Activated CD4-positive, alpha-beta T cell treated with anti-CD3 and anti-CD28 coated beads, Interleukin-2, amount 10 ng/mL, durations not matched to agents 24 days and 14 days (primary cell): ENCODE results near the gene ATE1. TPM values are rescaled to one million over a fixed set of nuclear protein-coding genes. Genes with fewer than 3 reads are reported as not detected.
A peak's percentile ranks its signal among the peaks of the same experiment; 100 is the strongest.

Experiments used
- DNase-seq: peaks from one replicate; pipeline ENCODE4 v3.0.0; 2022
- H3K27ac Mint-ChIP-seq: one replicate; pipeline ENCODE4 v1.8.0; 2022; ENCODE audit warnings: mild to moderate bottlenecking, mixed read lengths
- H3K27me3 Mint-ChIP-seq: one replicate; pipeline ENCODE4 v1.8.0; 2022; ENCODE audit warnings: mixed read lengths
- H3K36me3 Mint-ChIP-seq: one replicate; pipeline ENCODE4 v1.8.0; 2022; ENCODE audit warnings: low read depth, mild to moderate bottlenecking, mixed read lengths
- H3K4me1 Mint-ChIP-seq: one replicate; pipeline ENCODE4 v1.8.0; 2021; ENCODE audit warnings: mixed read lengths
- H3K4me3 Mint-ChIP-seq: one replicate; pipeline ENCODE4 v1.8.0; 2022; ENCODE audit warnings: mild to moderate bottlenecking, moderate library complexity, mixed read lengths
- H3K9me3 Mint-ChIP-seq: one replicate; pipeline ENCODE4 v1.8.0; 2021; ENCODE audit warnings: mixed read lengths
- intact Hi-C: fragments of 100-400 bp; cut with micrococcal nuclease; formaldehyde crosslinking; loops from one replicate; pipeline ENCODE4 v1.15.1; 2023
- total RNA-seq: library from RNA; stranded (reverse); gene quantifications from 2 replicates; pipeline ENCODE4 v1.2.3, GENCODE V29; 2022

Gene ATE1
- total RNA-seq, 1 donor from 2014 or later: 39.1 TPM

DNA sequence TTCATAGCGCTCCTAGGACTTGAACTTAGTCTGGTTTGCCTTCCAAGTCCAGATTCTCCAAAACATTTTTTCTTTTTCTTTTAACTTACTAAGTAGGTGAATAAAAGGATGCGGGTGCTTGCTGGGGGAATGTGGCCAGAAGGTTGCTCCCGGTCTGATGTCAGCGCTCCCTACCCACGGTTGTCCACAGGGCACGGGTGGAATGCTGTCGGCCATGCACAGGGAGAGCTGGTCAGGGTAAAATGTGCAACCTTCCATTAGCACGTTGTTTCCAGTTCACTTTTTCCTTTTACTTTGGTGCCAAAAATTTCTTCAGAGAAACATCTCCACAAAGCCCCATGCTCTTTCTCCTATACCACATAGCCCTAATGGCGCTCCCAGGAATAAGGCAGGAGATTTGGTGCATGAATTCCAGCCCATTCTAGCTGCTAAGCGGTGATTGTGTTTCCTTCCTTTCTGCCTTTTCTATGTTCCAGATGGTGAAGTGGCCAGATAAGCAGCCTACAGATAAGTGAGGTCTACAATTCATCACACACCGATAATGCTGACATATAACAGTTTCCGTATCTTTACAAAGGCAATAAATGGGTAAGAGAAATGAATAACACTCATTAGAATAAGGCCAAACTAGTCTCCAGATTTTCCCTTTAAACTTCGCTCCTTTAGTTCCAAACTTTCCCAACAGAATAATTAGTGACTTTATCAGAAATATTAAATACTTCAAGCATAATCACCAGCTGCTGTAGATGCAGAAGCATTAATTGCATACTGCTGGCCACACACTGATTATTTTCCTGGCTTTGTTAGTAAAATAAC lies 191.3 kb downstream of the ATE1 start:
- Mint-ChIP-seq H3K4me1 (peaks cover 9% of the 10 kb centered on the region), H3K9me3 (no peaks in the 10 kb centered on the region), H3K27me3 (peaks cover 37% of the 10 kb centered on the region), H3K4me3 (no peak overlapping the region), H3K27ac (no peak overlapping the region), H3K36me3 (peaks cover 4% of the 10 kb centered on the region)
- no peak for DNase-seq
- intact Hi-C loops: loop anchor here (5.0 kb wide), 1 partner anchor 166 kb away; no protein-coding TSS in a partner anchor

DNA sequence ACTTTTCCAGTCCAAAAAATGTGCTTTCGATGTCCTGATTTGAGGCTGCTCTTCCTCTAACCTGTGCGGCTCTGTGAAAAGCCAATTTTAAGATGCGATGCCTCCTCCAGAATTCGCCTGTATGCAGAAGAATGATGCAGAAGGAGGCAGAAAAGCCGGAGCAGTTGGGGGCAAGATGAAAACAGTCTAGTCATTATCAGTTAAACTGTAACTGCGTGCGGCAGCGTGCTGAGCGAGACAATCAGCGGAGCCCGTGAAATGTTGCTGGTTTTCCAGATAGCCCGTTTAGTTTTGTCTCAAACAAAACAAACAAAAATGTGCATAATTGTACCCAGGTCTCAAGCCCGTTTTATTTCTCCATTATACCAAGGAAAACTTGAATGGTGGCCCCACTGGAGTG lies 192.6 kb downstream of the ATE1 start:
- H3K27ac Mint-ChIP-seq: no peak overlapping the region
- H3K27me3 Mint-ChIP-seq: peaks cover 38% of the 10 kb centered on the region

DNA sequence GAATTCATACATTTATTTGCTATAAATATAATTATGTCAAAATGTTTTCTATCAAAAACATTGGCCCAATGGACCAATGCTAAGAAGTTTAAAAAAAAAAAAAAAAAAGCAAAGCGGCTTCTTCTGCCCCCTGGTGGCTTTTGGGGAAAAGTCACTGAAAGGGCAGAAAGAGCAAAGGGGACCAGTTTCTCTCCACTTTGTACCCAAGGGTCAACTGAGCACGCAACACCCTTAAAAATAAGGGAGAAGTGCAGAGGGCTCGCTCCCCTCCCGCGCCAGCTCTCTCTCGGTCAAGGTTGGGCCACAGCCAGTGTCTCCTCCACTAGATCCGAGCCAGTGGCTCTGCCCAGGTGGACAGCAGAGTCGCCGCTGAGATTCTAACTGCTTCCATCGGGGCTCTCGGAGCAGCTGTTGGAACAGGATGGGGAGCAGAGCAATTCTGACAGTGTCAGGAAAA lies 193.2 kb downstream of the ATE1 start:
- intact Hi-C loops: loop anchor here (1.0 to 5.0 kb wide), 3 partner anchors 153 to 791 kb away; no protein-coding TSS in a partner anchor
- Mint-ChIP-seq H3K4me3 (no peak overlapping the region), H3K36me3 (no peaks in the 10 kb centered on the region), H3K27ac (no peak overlapping the region), H3K4me1 (peaks cover 5% of the 10 kb centered on the region), H3K27me3 (peaks cover 38% of the 10 kb centered on the region), H3K9me3 (no peaks in the 10 kb centered on the region)
- peak; percentile 66 for DNase-seq

More for the DNA sequence above, 192.6 kb downstream of the ATE1 start:
- intact Hi-C loops: loop anchor here (5.0 kb wide), 1 partner anchor 167 kb away; no protein-coding TSS in a partner anchor
- Mint-ChIP-seq H3K4me3 (no peak overlapping the region), H3K4me1 (peaks cover 5% of the 10 kb centered on the region), H3K36me3 (no peaks in the 10 kb centered on the region), H3K9me3 (no peaks in the 10 kb centered on the region)
- DNase-seq: no peak

DNA sequence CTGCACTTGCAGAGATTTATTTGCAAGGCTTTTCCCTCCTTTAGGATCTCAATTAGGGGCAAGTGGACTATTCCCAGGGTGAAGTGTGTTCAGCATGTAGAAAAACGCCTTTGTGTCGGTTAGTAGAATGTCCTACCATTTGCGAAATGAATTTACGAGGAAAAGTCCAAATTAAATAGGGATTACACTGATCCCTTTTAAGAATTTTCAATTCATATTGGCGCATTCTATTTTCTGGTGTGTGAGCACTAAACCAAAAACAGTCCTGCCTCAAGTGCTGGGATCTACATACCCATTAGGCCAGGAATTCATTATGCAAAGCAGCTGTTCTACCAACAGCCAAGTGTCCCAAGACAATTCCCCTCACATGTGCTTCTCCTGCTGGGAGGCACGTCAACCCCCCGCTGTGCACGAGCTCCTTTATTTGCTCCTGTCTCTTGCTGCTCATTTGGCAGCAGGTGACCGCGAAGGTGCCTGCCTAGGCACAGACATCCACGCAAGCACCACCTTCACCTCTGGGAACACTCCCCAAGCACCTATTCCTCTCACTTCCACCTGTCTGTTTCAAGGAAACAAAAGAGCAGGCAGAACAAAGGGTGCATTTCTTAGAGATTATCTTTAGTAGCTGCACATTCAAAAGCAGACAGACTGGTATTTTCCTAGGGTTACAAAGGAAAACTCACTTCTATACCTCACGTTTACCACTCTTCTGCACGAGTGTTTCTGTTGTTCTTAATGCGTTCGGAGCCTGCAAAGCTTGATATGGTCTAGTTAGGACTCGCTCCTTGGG lies 195.0 kb downstream of the ATE1 start:
- H3K4me1 Mint-ChIP-seq: peaks cover 2% of the 10 kb centered on the region
- no peak overlapping the region for H3K4me3 Mint-ChIP-seq
- no peaks in the 10 kb centered on the region for H3K9me3 Mint-ChIP-seq
- H3K27me3 Mint-ChIP-seq: peaks cover 30% of the 10 kb centered on the region
- no peak for DNase-seq
- no peaks in the 10 kb centered on the region for H3K36me3 Mint-ChIP-seq
- intact Hi-C loops: loop anchor here (5.0 kb wide), 1 partner anchor 154 kb away; no protein-coding TSS in a partner anchor
- H3K27ac Mint-ChIP-seq: no peak overlapping the region

DNA sequence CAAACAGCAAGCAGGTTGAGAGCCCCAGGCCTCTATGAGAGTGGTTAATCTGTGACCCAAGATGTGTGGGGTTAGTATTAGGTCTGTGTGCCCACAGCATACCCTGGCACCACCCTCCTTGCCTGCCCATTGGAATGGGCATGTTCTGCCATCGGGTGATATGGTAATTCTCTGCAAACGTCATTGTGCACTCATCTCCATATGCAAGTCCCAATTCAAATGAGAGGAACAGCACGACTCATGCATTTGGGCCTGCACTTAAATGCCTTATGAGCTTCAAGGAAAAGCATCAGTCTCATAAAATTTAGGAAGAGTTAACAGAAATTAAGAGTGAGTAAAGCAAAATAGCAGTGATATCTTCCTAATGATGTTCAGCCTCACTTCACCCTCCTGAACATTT lies 195.7 kb downstream of the ATE1 start:
- H3K4me3 Mint-ChIP-seq: no peak overlapping the region
- H3K4me1 Mint-ChIP-seq: no peaks in the 10 kb centered on the region
- no peaks in the 10 kb centered on the region for H3K9me3 Mint-ChIP-seq
- peaks cover 26% of the 10 kb centered on the region for H3K27me3 Mint-ChIP-seq
- intact Hi-C loops: loop anchor here (5.0 kb wide), 1 partner anchor 155 kb away; no protein-coding TSS in a partner anchor
- no peaks in the 10 kb centered on the region for H3K36me3 Mint-ChIP-seq
- H3K27ac Mint-ChIP-seq: no peak overlapping the region
- no peak for DNase-seq

DNA sequence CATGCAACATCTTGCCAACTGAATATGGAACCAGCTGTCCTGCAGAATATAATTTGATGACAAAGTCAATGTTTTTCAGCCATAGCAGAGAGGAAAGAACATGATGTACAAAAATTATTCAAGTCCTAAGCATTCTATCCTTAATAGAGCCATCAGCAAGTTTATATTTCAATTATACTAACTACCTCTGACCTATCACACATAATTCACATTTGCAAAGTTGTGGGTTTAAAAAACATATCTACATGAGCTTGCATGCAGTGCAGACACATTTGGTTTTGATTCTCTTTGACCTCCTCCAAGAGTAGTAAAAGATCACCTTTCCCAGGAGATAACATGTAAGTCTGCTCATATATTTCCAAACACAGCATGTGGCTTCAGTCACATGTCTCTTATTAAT lies 203.5 kb downstream of the ATE1 start:
- no peaks in the 10 kb centered on the region for H3K4me1 Mint-ChIP-seq
- no peak overlapping the region for H3K27ac Mint-ChIP-seq
- no peaks in the 10 kb centered on the region for H3K9me3 Mint-ChIP-seq
- intact Hi-C loops: no loop called here
- H3K27me3 Mint-ChIP-seq: peaks cover 3% of the 10 kb centered on the region
- H3K4me3 Mint-ChIP-seq: no peak overlapping the region
- no peak for DNase-seq
- no peaks in the 10 kb centered on the region for H3K36me3 Mint-ChIP-seq

DNA sequence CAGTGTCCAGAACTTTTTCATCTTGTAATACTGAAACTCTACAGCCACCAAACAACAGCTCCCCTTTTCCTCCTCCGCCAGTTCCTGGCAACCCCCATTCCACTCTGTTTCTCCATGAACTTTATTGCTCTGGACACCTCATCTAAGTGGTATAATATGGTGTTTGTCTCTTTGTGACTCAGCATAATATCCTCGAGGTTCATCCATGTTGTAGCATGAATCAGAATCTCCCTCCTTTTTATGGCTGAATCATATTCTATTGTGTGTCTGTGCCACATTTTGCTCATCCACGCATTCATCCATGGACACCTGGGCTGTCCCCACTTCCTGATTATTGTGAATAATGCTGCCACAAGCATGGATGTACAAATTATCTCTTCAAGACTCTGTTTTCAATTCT lies 205.2 kb downstream of the ATE1 start:
- H3K4me1 Mint-ChIP-seq: no peaks in the 10 kb centered on the region
- peaks cover 5% of the 10 kb centered on the region for H3K27me3 Mint-ChIP-seq
- no peak overlapping the region for H3K27ac Mint-ChIP-seq
- DNase-seq: no peak
- intact Hi-C loops: no loop called here
- no peak overlapping the region for H3K4me3 Mint-ChIP-seq
- no peaks in the 10 kb centered on the region for H3K36me3 Mint-ChIP-seq
- no peaks in the 10 kb centered on the region for H3K9me3 Mint-ChIP-seq

DNA sequence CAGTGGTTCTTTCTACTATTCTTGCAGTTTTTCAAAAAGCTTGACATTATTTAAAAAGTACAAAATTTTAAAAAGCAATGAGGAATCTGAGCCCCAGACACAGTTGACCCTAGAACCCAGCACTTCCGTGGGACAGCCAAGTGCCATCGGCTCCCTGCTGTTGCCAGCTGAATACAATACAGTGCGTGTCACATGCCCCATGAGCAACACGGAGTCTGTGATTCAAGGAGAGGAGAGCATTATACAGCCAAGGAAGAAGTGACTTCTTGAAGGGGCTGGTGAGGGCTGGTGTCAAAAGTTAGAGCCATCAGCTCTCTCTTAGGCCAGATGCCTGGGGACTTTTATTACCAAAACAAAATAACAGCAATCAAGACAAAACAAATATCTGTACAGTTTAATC lies 206.6 kb downstream of the ATE1 start:
- no peak for DNase-seq
- Mint-ChIP-seq H3K4me1 (no peaks in the 10 kb centered on the region), H3K4me3 (no peak overlapping the region), H3K36me3 (no peaks in the 10 kb centered on the region), H3K27ac (no peak overlapping the region), H3K27me3 (peaks cover 5% of the 10 kb centered on the region), H3K9me3 (no peaks in the 10 kb centered on the region)
- intact Hi-C loops: no loop called here

DNA sequence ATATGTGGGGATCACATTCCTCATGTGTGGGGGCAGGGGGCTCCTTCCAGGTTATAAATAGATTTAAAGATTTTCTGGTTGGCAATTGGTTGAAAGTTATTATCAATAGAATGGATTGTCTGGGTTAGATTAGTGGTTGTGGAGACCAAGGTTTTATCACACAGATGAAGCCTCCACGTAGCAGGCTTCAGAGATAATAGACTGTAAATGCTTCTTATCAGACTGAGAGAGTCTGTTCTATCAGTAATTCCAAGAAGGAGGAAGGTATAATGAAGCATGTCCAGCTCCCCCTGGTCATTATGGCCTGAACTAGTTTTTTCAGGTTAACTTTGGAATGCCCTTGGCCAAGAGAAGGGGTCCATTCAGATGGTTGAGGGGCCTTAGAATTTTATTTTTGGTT lies 211.9 kb downstream of the ATE1 start:
- intact Hi-C loops: no loop called here
- Mint-ChIP-seq H3K4me3 (no peak overlapping the region), H3K9me3 (no peaks in the 10 kb centered on the region), H3K27ac (no peak overlapping the region), H3K36me3 (no peaks in the 10 kb centered on the region), H3K4me1 (no peaks in the 10 kb centered on the region), H3K27me3 (peaks cover 3% of the 10 kb centered on the region)
- DNase-seq: no peak

DNA sequence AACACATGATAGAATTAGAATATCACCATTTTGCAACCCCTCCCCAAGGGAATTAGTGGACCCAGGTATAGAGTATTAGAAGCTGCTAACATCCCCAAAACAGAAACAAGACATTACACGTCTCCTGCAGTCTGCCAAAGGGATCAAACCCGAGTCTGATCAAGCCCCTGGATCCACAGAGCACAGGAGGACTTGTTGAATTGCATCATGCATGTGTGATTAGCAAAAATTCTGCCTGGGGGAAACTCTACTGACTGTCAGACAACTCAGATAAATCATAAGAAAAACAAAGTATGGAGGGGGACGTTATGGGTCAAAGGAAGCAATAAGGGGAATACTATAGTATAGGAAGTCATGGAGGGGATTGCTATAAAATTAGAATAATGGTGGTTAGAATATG lies 212.8 kb downstream of the ATE1 start:
- H3K27me3 Mint-ChIP-seq: peaks cover 4% of the 10 kb centered on the region
- no peak for DNase-seq
- no peaks in the 10 kb centered on the region for H3K36me3 Mint-ChIP-seq
- H3K27ac Mint-ChIP-seq: no peak overlapping the region
- H3K4me3 Mint-ChIP-seq: no peak overlapping the region
- no peaks in the 10 kb centered on the region for H3K9me3 Mint-ChIP-seq
- no peaks in the 10 kb centered on the region for H3K4me1 Mint-ChIP-seq
- intact Hi-C loops: no loop called here

DNA sequence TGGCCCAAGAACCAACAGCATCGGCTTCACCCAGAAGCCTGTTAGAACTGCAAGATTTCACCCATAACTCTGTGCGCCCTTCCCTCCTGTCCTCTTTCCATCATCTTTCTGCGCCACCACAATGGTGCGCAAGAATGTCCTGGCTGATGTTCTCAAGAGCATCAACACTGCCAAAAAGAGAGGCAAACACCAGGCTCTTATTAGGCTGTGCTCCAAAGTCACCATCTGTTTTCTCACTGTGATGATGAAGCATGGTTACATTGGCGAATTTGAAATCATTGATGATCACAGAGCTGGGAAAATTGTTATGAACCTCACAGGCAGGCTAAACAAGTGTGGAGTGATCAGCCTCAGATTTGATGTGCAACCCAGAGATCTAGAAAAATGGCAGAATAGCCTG lies 214.3 kb downstream of the ATE1 start:
- Mint-ChIP-seq H3K9me3 (no peaks in the 10 kb centered on the region), H3K27me3 (peaks cover 9% of the 10 kb centered on the region), H3K4me3 (no peak overlapping the region)

DNA sequence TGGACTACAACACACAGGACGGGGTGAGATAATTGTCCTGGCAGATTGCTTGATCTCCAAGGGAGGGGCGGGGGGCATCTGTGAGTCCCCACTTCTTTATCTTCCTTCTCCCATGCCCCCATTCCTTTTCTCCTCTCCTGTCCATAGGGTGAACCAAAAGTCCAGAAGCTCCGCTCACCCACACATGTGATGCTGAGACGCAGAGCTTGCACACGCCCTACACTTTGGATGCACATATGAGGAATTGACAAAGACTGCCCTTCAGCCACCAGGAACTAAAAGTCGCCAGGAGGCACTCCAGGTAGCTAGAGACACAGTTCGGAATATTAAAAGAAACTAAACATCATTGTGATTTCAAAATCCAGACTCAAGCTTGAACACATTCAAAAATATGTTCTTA lies 216.9 kb downstream of the ATE1 start:
- peaks cover 14% of the 10 kb centered on the region for H3K27me3 Mint-ChIP-seq
- H3K4me3 Mint-ChIP-seq: no peak overlapping the region
- DNase-seq: no peak
- H3K36me3 Mint-ChIP-seq: no peaks in the 10 kb centered on the region
- no peaks in the 10 kb centered on the region for H3K9me3 Mint-ChIP-seq
- intact Hi-C loops: no loop called here
- H3K27ac Mint-ChIP-seq: no peak overlapping the region
- no peaks in the 10 kb centered on the region for H3K4me1 Mint-ChIP-seq

More for the DNA sequence above, 214.3 kb downstream of the ATE1 start:
- DNase-seq: no peak
- Mint-ChIP-seq H3K4me1 (no peaks in the 10 kb centered on the region), H3K27ac (no peak overlapping the region), H3K36me3 (no peaks in the 10 kb centered on the region)
- intact Hi-C loops: no loop called here

DNA sequence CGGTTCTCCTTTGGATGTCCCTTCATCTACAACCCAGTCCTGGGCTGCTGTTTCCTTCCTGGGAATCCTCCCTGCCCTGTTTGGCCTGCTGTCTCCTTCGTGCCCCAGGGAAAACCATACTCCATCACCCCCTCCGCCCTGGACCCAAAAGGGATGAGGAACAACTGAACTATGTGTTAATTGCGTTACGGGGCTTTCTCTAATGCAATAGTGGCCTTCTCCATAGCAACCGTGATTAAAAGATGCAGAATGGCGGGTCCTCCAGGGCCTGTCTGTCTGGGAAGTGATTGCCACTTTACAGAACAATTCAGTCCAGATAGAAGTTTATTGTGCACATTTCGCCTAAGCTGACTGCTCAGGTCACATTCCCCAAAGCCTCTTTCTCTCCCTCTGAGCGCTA lies 217.6 kb downstream of the ATE1 start:
- intact Hi-C loops: no loop called here
- Mint-ChIP-seq H3K36me3 (no peaks in the 10 kb centered on the region), H3K4me1 (no peaks in the 10 kb centered on the region), H3K9me3 (no peaks in the 10 kb centered on the region), H3K27ac (no peak overlapping the region), H3K4me3 (no peak overlapping the region), H3K27me3 (peaks cover 14% of the 10 kb centered on the region)
- no peak for DNase-seq

DNA sequence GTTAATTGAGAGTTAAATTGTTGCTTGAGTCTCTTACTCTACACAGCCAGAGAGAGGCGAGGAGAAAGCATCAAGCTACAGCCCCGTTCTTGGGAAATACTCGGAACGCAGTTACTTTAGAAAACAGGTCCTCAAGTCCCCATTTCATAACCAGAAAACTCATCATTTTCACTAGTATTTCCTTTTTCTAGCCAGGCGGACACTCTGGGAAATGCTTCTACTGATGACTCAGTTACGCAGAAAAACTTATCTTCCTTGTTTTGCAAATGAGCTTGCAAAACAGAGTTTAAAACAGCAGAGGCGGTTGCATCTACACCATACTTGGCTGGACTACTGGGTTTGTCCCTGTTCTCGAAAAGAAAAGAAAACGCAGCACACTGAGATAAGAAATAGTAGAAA lies 218.2 kb downstream of the ATE1 start:
- Mint-ChIP-seq H3K4me1 (no peaks in the 10 kb centered on the region), H3K4me3 (no peak overlapping the region)

More for the DNA sequence above, 218.2 kb downstream of the ATE1 start:
- H3K9me3 Mint-ChIP-seq: no peaks in the 10 kb centered on the region
- peaks cover 14% of the 10 kb centered on the region for H3K27me3 Mint-ChIP-seq
- intact Hi-C loops: no loop called here
- no peak for DNase-seq
- H3K36me3 Mint-ChIP-seq: no peaks in the 10 kb centered on the region
- no peak overlapping the region for H3K27ac Mint-ChIP-seq
